LNCAP (cell line): Measurements from ENCODE around the gene RASL12.

Source experiments
- TF ChIP-seq, protein P1 (sequence below): fragments of 450-650 bp; IDR thresholded peaks from 2 replicates; pipeline ENCODE4 v1.5.1; 2017; ENCODE audit warnings: mild to moderate bottlenecking

The RASL12 gene

DNA sequence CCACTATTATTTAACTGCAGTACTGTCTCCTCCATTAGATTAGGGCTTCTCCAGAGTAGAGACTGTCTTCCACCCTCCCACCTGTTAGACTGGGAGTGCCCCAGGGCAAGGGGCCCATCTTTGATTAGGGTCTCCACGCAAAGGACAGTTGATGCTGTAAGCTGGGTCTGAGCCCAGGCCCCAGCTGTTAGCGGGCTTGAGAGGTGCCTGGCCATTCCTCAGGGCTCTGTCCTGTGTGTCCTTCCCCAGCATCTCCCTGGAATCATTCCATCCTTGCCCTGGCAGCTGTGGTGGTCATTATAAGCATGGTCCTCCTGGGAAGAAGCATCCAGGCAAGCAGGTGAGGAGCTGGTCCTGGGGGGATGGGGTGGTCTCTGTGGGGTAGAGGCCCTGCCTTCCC is 16.5 kb downstream of the RASL12 start:
- TF ChIP-seq, protein P1, sequence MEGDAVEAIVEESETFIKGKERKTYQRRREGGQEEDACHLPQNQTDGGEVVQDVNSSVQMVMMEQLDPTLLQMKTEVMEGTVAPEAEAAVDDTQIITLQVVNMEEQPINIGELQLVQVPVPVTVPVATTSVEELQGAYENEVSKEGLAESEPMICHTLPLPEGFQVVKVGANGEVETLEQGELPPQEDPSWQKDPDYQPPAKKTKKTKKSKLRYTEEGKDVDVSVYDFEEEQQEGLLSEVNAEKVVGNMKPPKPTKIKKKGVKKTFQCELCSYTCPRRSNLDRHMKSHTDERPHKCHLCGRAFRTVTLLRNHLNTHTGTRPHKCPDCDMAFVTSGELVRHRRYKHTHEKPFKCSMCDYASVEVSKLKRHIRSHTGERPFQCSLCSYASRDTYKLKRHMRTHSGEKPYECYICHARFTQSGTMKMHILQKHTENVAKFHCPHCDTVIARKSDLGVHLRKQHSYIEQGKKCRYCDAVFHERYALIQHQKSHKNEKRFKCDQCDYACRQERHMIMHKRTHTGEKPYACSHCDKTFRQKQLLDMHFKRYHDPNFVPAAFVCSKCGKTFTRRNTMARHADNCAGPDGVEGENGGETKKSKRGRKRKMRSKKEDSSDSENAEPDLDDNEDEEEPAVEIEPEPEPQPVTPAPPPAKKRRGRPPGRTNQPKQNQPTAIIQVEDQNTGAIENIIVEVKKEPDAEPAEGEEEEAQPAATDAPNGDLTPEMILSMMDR = no peak

- TF ChIP-seq, protein P1 = no peak
These were observed 17.5 kb downstream of the RASL12 start for GRCh38 chr15:65050270-65050669.

DNA sequence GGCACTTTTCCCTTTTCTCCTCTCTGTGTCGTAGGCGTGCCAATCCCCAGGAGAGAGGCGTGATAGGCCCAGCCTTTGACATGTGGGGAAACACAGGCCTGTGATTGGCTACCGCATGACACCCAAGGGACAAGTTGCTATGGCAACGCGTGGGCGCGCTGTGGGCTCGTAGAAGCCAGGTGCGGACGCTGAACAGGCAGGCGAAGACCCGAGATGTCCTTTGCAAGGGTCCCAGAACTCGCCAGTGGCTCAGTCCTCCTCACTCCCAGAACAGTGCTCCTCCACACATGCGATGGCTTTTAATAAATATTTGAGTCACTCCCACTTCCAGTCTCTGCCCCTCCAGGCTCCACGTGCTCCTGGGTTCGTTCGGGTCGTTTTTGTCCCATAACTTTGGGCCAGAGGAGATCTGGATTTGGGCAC is 18.4 kb downstream of the RASL12 start:
- TF ChIP-seq, protein P1 = no peak

DNA sequence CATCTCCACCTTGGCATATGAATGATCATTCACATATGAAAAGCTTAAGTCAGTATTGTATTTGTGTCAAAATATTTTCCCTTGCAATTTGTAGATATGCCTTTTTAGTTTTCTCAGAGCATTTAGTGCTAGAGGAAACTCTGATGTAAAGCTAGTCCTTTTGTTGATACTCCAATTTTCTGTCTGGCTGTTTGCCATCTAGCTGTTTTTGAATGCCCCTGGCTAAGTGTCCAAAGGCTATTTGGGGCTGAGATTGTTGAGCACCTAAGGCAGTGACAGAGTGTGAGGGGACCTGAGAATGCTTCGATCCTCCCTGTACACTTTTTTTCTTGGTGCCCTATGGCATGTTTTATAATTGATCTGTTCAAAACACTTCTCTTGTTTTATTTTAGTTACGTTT is 19.6 kb downstream of the RASL12 start:
- TF ChIP-seq, protein P1 = no peak

DNA sequence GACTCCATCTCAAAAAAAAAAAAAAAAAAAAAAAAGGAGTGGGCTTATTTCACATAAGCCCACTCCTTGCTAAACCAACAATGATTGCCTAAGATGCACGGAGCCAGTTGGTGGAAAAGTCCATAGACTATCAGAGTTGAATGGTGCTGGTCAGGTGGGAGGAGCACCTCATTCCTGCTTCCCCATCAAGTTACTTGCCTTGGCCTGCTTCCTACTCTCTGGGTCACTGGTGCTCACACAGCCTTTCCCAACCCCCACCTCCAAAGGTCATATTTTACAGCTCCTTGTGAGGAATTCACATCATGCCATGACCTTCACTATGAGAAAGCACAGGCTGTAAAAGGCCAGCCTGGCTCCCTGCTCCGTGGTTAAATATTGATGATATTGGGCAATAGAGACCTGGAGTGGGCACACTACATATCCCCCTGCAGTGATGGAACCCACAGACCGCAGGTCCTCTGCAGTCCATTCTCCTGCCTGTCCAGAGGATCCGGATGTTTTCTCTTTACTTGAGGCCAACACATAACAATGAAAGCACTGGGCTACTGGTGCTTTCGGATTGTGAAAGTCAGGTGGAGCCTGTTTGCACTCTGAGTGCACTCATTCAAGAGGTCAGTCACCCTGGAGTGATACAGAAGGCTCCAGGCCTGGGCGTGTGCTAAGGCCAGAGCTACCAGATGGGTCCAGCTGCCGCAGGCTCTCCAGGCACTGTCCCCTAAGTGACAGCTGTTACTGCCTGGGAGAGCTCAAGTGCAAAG is 22.9 kb downstream of the RASL12 start, which contains the start of gene SLC51B:
TSS of gene SLC51B (plus strand) at position 664 of the 758 bp plus-strand sequence. CDS start 4,618 bp downstream, outside the sequence.
- TF ChIP-seq, protein P1 = no peak

GRCh38 chr15:65042776-65043327 is 24.9 kb downstream of the RASL12 start:
- TF ChIP-seq, protein P1 = no peak

GRCh38 chr15:65041787-65042186 is 26.0 kb downstream of the RASL12 start:
- TF ChIP-seq, protein P1 = no peak
